ENCODE data around the gene SLC6A8. TPM values are rescaled to one million over a fixed set of nuclear protein-coding genes. Genes with fewer than 3 reads are reported as not detected.

Gene SLC6A8
- total RNA-seq, 1 donor from 2014 or later, result 94.1 TPM

GRCh38 chrX:153686711-153687110 is 1.0 kb upstream of the SLC6A8 start:
- Histone ChIP-seq H2AFZ (replicated peaks) (no peak overlapping the region), H3K27me3 (no peaks in the 10 kb centered on the region), H3K9me3 (ENCODE audit: low read depth) (no peaks in the 10 kb centered on the region), H3K9ac (no peak overlapping the region), H3K36me3 (no peaks in the 10 kb centered on the region), H3K4me2 (peak overlapping the region; percentile 89), H3K79me2 (ENCODE audit: low read depth) (peaks cover 46% of the 10 kb centered on the region), H3F3A (ENCODE audit: low read depth) (peaks cover 40% of the 10 kb centered on the region), H3K4me1 (peaks cover 3% of the 10 kb centered on the region), H3K4me3 (peak overlapping the region; percentile 61), H4K20me1 (ENCODE audit: low read depth) (peaks cover 29% of the 10 kb centered on the region), H3K27ac (peak overlapping the region; percentile 97)
- H3K4me3 Mint-ChIP-seq, result peak overlapping the region; percentile 75
- H3K4me1 Mint-ChIP-seq, result peaks cover 20% of the 10 kb centered on the region
- H3K9me3 Mint-ChIP-seq, result peaks cover 14% of the 10 kb centered on the region
- peak; percentile 79 for DNase-seq (ENCODE audit: low spot score)
- peaks cover 2% of the 10 kb centered on the region for H3K36me3 Mint-ChIP-seq
- TF ChIP-seq CTCF (IDR thresholded peaks at IDR 0.05) (no peak), EZH2phosphoT487 (IDR thresholded peaks at IDR 0.05) (no peak), EZH2 (IDR thresholded peaks at IDR 0.05) (no peak)
- H3K27me3 Mint-ChIP-seq (ENCODE audit: insufficient read depth, low read depth), result peaks cover 3% of the 10 kb centered on the region
- peak overlapping the region; percentile 97 for H3K27ac Mint-ChIP-seq

- Histone ChIP-seq H3K9me3 (ENCODE audit: low read depth) (no peaks in the 10 kb centered on the region), H4K20me1 (ENCODE audit: low read depth) (peaks cover 42% of the 10 kb centered on the region), H3K4me2 (no peak overlapping the region), H3K79me2 (ENCODE audit: low read depth) (peaks cover 59% of the 10 kb centered on the region), H3F3A (ENCODE audit: low read depth) (peaks cover 35% of the 10 kb centered on the region), H2AFZ (replicated peaks) (no peak overlapping the region), H3K27me3 (no peaks in the 10 kb centered on the region), H3K4me3 (no peak overlapping the region), H3K4me1 (peaks cover 3% of the 10 kb centered on the region), H3K27ac (no peak overlapping the region), H3K9ac (no peak overlapping the region), H3K36me3 (no peaks in the 10 kb centered on the region)
- Mint-ChIP-seq H3K36me3 (peaks cover 2% of the 10 kb centered on the region), H3K9me3 (peaks cover 11% of the 10 kb centered on the region), H3K4me3 (no peak overlapping the region), H3K4me1 (peaks cover 20% of the 10 kb centered on the region), H3K27me3 (ENCODE audit: insufficient read depth, low read depth) (peaks cover 3% of the 10 kb centered on the region), H3K27ac (no peak overlapping the region)
- DNase-seq (ENCODE audit: low spot score), result no peak
- TF ChIP-seq EZH2 (IDR thresholded peaks at IDR 0.05), result no peak
- no peak for TF ChIP-seq CTCF (IDR thresholded peaks at IDR 0.05)
- no peak for TF ChIP-seq EZH2phosphoT487 (IDR thresholded peaks at IDR 0.05)
Observed at GRCh38 chrX:153688071-153688470, 345 bp downstream of the SLC6A8 start.

GRCh38 chrX:153688506-153688905 is 780 bp downstream of the SLC6A8 start:
- peaks cover 3% of the 10 kb centered on the region for H3K27me3 Mint-ChIP-seq (ENCODE audit: insufficient read depth, low read depth)
- H3K9me3 Mint-ChIP-seq, result peaks cover 11% of the 10 kb centered on the region
- H3K4me3 Mint-ChIP-seq, result no peak overlapping the region
- Histone ChIP-seq H3K4me2 (peak overlapping the region; percentile 83), H3K4me3 (peak overlapping the region; percentile 59), H3K4me1 (peaks cover 3% of the 10 kb centered on the region), H2AFZ (replicated peaks) (no peak overlapping the region), H3F3A (ENCODE audit: low read depth) (peaks cover 31% of the 10 kb centered on the region), H4K20me1 (ENCODE audit: low read depth) (peaks cover 47% of the 10 kb centered on the region), H3K27me3 (no peaks in the 10 kb centered on the region), H3K27ac (no peak overlapping the region), H3K36me3 (no peaks in the 10 kb centered on the region), H3K79me2 (ENCODE audit: low read depth) (peaks cover 59% of the 10 kb centered on the region), H3K9me3 (ENCODE audit: low read depth) (no peaks in the 10 kb centered on the region), H3K9ac (peak overlapping the region; percentile 45)
- H3K36me3 Mint-ChIP-seq, result peaks cover 2% of the 10 kb centered on the region
- TF ChIP-seq EZH2phosphoT487 (IDR thresholded peaks at IDR 0.05) (no peak), CTCF (IDR thresholded peaks at IDR 0.05) (no peak)
- no peak overlapping the region for H3K27ac Mint-ChIP-seq
- H3K4me1 Mint-ChIP-seq, result peaks cover 22% of the 10 kb centered on the region
- no peak for DNase-seq (ENCODE audit: low spot score)

Measured in neural progenitor cell (in vitro differentiated cells).